Activated CD8-positive, alpha-beta memory T cell treated with anti-CD3 and anti-CD28 coated beads, Interleukin-2, amount 10 ng/mL, durations not matched to agents 7 days and 5 days (primary cell): ENCODE measurements around the gene ZDHHC7. TPM values are rescaled to one million over a fixed set of nuclear protein-coding genes. Genes with fewer than 3 reads are reported as not detected.

Experiments used
- ATAC-seq: fragments of 150-1000 bp; cut with Tn5 transposase; one replicate; pipeline ENCODE4 v1.10.0; 2021; ENCODE audit warnings: moderate library complexity
- CTCF ChIA-PET: fragments of 350-600 bp; sonication (Branson Sonifier 250); formaldehyde crosslinking; loops from one replicate; lab custom pipeline; 2021; ENCODE audit warnings: antibody characterized with exemption; lab: Charles Lee
- DNase-seq: peaks from one replicate; pipeline ENCODE4 v3.0.0-alpha.2; 2020
- H3K27ac Mint-ChIP-seq: one replicate; pipeline ENCODE4 v1.8.0; 2021; ENCODE audit warnings: mild to moderate bottlenecking, mixed read lengths
- H3K27me3 Mint-ChIP-seq: one replicate; pipeline ENCODE4 v1.8.0; 2021; ENCODE audit warnings: mixed read lengths
- H3K36me3 Mint-ChIP-seq: one replicate; pipeline ENCODE4 v1.8.0; 2021; ENCODE audit warnings: mild to moderate bottlenecking, mixed read lengths
- H3K4me1 Mint-ChIP-seq: one replicate; pipeline ENCODE4 v1.8.0; 2021; ENCODE audit warnings: mixed read lengths
- H3K4me3 Mint-ChIP-seq: one replicate; pipeline ENCODE4 v1.8.0; 2021; ENCODE audit warnings: mild to moderate bottlenecking, moderate library complexity, mixed read lengths
- H3K9me3 Mint-ChIP-seq: one replicate; pipeline ENCODE4 v1.8.0; 2022; ENCODE audit warnings: low read depth, mixed read lengths
- total RNA-seq, 2 experiments: library from RNA; stranded (reverse); gene quantifications; one replicate each; pipeline ENCODE4 v1.2.3, GENCODE V29; 2021

The ZDHHC7 gene
- total RNA-seq, 2 experiments from 2014 or later, result 22.3 to 27.1 TPM

DNA sequence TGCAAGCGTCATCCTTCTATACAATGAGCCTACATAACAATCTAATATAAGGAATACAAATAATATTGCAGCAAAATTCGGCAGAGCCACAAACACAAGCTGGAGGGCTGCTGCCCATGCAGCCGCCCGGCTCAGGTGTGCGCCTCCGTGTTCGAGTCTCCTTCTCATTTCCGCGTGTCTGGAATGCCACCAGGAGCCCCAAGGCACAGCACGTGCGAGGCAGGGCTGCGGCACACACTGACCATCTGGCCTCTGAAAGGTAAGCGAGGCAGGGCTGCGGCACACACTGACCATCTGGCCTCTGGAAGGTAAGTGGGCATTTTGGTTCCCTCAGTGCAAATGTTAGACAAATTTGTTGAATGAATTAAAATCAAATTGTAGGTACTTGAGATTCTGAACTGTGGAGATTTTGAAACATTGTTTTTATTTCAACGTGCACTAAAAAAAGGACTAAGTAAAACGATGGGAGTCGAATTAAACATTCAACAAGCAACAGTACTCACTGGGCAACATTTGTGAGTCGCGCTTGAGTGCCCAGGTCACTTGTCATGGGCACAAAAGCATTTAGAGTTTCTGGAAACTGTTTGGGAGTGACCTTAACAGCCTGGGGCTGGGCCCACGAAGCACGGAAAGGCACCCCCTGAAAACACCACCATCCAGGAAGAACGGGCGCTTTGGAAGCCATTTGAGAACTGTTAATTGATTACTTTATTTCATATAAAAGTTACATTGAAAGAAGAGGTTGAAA lies 37.4 kb downstream of the ZDHHC7 start:
- Mint-ChIP-seq H3K27ac (no peak overlapping the region), H3K4me1 (no peaks in the 10 kb centered on the region), H3K4me3 (no peak overlapping the region), H3K36me3 (peaks cover 10% of the 10 kb centered on the region), H3K9me3 (no peaks in the 10 kb centered on the region), H3K27me3 (no peaks in the 10 kb centered on the region)
- no peak for DNase-seq
- ATAC-seq, result no peak
- CTCF ChIA-PET, result interaction anchor here (3.7 to 3.9 kb wide), 2 partner anchors 21 to 113 kb away, joined by 23 to 45 read pairs; no protein-coding TSS in a partner anchor

GRCh38 chr16:84973236-84973635 lies 38.1 kb downstream of the ZDHHC7 start:
- DNase-seq, result no peak
- CTCF ChIA-PET, result interaction anchor here (3.5 to 7.9 kb wide), 4 partner anchors 20 to 219 kb away, joined by 23 to 111 read pairs (median 38); no protein-coding TSS in a partner anchor
- Mint-ChIP-seq H3K4me1 (no peaks in the 10 kb centered on the region), H3K9me3 (no peaks in the 10 kb centered on the region), H3K27me3 (no peaks in the 10 kb centered on the region), H3K27ac (no peak overlapping the region), H3K36me3 (peaks cover 10% of the 10 kb centered on the region), H3K4me3 (no peak overlapping the region)
- no peak for ATAC-seq

GRCh38 chr16:84970447-84971127 lies 40.7 kb downstream of the ZDHHC7 start:
- peaks cover 5% of the 10 kb centered on the region for H3K9me3 Mint-ChIP-seq
- H3K4me1 Mint-ChIP-seq, result no peaks in the 10 kb centered on the region
- no peak overlapping the region for H3K4me3 Mint-ChIP-seq
- H3K27ac Mint-ChIP-seq, result no peak overlapping the region
- H3K27me3 Mint-ChIP-seq, result peaks cover 2% of the 10 kb centered on the region
- ATAC-seq (peak; percentile 97), DNase-seq (peak; percentile 82)
- CTCF ChIA-PET, result interaction anchor here (0.6 to 7.9 kb wide), 35 partner anchors 9 to 693 kb away, joined by 3 to 111 read pairs (median 4); partner anchors contain the start of gene ZDHHC7
- H3K36me3 Mint-ChIP-seq, result peaks cover 9% of the 10 kb centered on the region

DNA sequence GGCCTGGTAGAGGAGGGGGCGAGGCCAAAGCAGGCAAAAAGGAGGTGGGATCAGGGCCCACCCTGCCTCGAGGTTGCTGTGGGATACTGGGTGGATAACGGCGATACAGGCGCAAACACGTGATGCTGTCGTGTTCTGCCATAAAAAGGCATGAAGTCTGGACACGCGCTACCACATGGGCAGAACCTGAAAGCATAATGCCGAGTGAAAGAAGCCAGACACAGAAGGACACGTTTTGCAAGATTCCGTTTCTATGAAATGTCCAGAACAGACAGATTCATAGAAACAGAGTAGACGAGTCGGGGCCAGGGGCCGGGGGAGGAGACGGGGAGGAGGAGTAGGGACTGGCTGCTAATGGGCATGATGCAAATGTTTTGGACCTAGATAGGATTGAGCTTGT lies 43.5 kb downstream of the ZDHHC7 start:
- no peaks in the 10 kb centered on the region for H3K4me1 Mint-ChIP-seq
- DNase-seq, result no peak
- H3K36me3 Mint-ChIP-seq, result peaks cover 3% of the 10 kb centered on the region
- no peak for ATAC-seq
- H3K27ac Mint-ChIP-seq, result no peak overlapping the region
- H3K9me3 Mint-ChIP-seq, result peaks cover 8% of the 10 kb centered on the region
- H3K27me3 Mint-ChIP-seq, result peaks cover 2% of the 10 kb centered on the region
- no peak overlapping the region for H3K4me3 Mint-ChIP-seq
- CTCF ChIA-PET, result interaction anchor here (1.3 to 7.9 kb wide), 5 partner anchors 9 to 214 kb away, joined by 3 to 111 read pairs (median 8); no protein-coding TSS in a partner anchor

DNA sequence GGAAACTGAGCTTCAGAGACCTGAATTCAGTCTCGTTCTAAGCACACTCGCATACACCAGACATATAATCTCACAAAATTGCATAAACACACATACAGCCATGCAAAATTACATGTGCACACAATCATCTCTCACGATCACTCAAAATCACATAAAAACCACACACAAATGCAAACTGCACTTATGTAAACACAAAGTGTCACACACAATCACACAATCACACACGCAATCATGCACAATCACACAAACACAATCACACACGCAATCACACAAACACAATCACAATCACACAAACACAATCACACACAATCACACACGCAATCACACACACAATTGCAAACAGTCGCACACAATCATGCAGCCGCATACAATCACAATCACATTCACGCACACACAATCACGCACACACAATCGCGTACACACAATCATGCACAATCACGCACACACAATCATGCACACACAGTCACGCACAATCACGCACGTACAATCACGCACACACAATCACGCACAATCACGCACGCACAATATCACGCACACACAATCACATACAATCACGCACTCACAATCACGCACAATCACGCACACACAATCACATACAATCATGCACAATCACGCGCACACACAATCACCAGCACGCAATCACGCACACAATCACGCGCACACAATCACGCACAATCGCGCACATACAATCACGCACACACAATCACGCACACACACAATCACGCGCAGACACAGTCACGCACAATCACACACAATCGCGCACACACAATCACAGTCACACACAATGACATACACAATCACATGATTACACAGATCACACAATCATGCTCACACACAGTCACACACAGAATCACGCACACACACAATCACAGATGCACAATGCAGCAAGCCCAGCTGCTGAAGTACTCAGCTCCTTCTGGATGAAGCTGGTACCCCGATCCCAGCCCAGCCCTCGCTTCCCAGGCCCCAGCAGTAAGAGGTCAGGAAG lies 45.6 kb downstream of the ZDHHC7 start:
- CTCF ChIA-PET, result interaction anchor here (0.9 to 7.9 kb wide), 5 partner anchors 11 to 343 kb away, joined by 3 to 111 read pairs (median 8); no protein-coding TSS in a partner anchor
- H3K4me1 Mint-ChIP-seq, result no peaks in the 10 kb centered on the region
- peaks cover 3% of the 10 kb centered on the region for H3K36me3 Mint-ChIP-seq
- no peak for DNase-seq
- peaks cover 8% of the 10 kb centered on the region for H3K9me3 Mint-ChIP-seq
- no peak for ATAC-seq
- H3K27me3 Mint-ChIP-seq, result peaks cover 5% of the 10 kb centered on the region
- no peak overlapping the region for H3K4me3 Mint-ChIP-seq
- H3K27ac Mint-ChIP-seq, result no peak overlapping the region

GRCh38 chr16:84964386-84965128 lies 46.8 kb downstream of the ZDHHC7 start:
- CTCF ChIA-PET, result no interaction called here
- ATAC-seq, result no peak
- DNase-seq, result no peak
- Mint-ChIP-seq H3K36me3 (peaks cover 3% of the 10 kb centered on the region), H3K27ac (no peak overlapping the region), H3K9me3 (peaks cover 8% of the 10 kb centered on the region), H3K4me1 (no peaks in the 10 kb centered on the region), H3K27me3 (peaks cover 10% of the 10 kb centered on the region), H3K4me3 (no peak overlapping the region)

GRCh38 chr16:84963066-84963465 lies 48.3 kb downstream of the ZDHHC7 start:
- Mint-ChIP-seq H3K36me3 (peaks cover 3% of the 10 kb centered on the region), H3K27ac (no peak overlapping the region), H3K27me3 (peaks cover 10% of the 10 kb centered on the region), H3K9me3 (peaks cover 8% of the 10 kb centered on the region), H3K4me3 (no peak overlapping the region), H3K4me1 (no peaks in the 10 kb centered on the region)
- CTCF ChIA-PET, result interaction anchor here (0.7 to 2.3 kb wide), 4 partner anchors 10 to 233 kb away, joined by 3 to 17 read pairs (median 4); no protein-coding TSS in a partner anchor
- no peak for ATAC-seq
- no peak for DNase-seq

- ATAC-seq (no peak), DNase-seq (no peak)
- Mint-ChIP-seq H3K27ac (no peak overlapping the region), H3K9me3 (peaks cover 6% of the 10 kb centered on the region), H3K27me3 (peaks cover 9% of the 10 kb centered on the region), H3K36me3 (peaks cover 2% of the 10 kb centered on the region), H3K4me1 (no peaks in the 10 kb centered on the region), H3K4me3 (no peak overlapping the region)
- CTCF ChIA-PET, result no interaction called here
These were observed 50.4 kb downstream of the ZDHHC7 start for GRCh38 chr16:84960942-84961341.

GRCh38 chr16:84959784-84960417 lies 51.4 kb downstream of the ZDHHC7 start:
- CTCF ChIA-PET, result no interaction called here
- no peaks in the 10 kb centered on the region for H3K4me1 Mint-ChIP-seq
- ATAC-seq, result no peak
- DNase-seq, result no peak
- no peak overlapping the region for H3K4me3 Mint-ChIP-seq
- peaks cover 8% of the 10 kb centered on the region for H3K27me3 Mint-ChIP-seq
- no peaks in the 10 kb centered on the region for H3K9me3 Mint-ChIP-seq
- no peaks in the 10 kb centered on the region for H3K36me3 Mint-ChIP-seq
- no peak overlapping the region for H3K27ac Mint-ChIP-seq

- Mint-ChIP-seq H3K9me3 (no peaks in the 10 kb centered on the region), H3K4me1 (no peaks in the 10 kb centered on the region), H3K27ac (no peak overlapping the region), H3K4me3 (no peak overlapping the region), H3K36me3 (no peaks in the 10 kb centered on the region), H3K27me3 (peaks cover 8% of the 10 kb centered on the region)
- ATAC-seq (no peak), DNase-seq (no peak)
- CTCF ChIA-PET, result no interaction called here
These were observed 52.2 kb downstream of the ZDHHC7 start for GRCh38 chr16:84959045-84959576.

DNA sequence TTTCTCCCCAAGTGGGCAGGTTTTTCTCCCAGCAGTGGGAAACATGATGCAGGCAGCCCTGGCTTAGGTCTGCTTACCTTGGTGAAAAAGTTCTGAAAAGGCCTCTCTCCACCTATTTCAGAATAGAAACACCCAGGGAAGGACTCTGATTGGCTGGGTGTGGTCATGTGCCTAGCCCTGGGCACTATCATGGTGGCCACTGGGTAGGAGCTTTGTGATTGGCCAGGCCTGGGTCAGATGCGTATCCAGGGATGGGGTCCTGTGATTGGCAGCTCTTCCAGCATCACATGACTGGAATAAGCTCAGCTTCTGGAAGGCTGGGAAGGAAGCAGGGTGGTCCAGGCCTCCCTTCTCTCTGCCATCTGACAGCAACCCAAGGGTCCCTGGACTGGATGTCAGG lies 53.5 kb downstream of the ZDHHC7 start:
- H3K4me3 Mint-ChIP-seq, result no peak overlapping the region
- DNase-seq (no peak), ATAC-seq (no peak)
- peaks cover 8% of the 10 kb centered on the region for H3K27me3 Mint-ChIP-seq
- H3K36me3 Mint-ChIP-seq, result no peaks in the 10 kb centered on the region
- CTCF ChIA-PET, result interaction anchor here (0.6 to 1.4 kb wide), 3 partner anchors 13 to 203 kb away, joined by 3 to 4 read pairs (median 3); no protein-coding TSS in a partner anchor
- H3K27ac Mint-ChIP-seq, result no peak overlapping the region
- H3K9me3 Mint-ChIP-seq, result no peaks in the 10 kb centered on the region
- no peaks in the 10 kb centered on the region for H3K4me1 Mint-ChIP-seq
